Calu3 (cell line): ENCODE results near the gene COX6A2. TPM values are rescaled to one million over a fixed set of nuclear protein-coding genes. Genes with fewer than 3 reads are reported as not detected.
A peak's percentile ranks its signal among the peaks of the same experiment; 100 is the strongest.

Source experiments
- BruUV-seq: library from RNA; stranded (reverse); fragments of 400-500 nt; replicated peaks from 2 replicates; lab custom pipeline; 2021; lab: Mats Ljungman, UMichigan
- CTCF ChIA-PET: fragments of 300-600 bp; sonication (Branson Sonifier 250); formaldehyde crosslinking; loops from one replicate; lab custom pipeline; 2022; ENCODE audit warnings: antibody characterized with exemption; lab: Charles Lee
- DNase-seq: peaks from one replicate; pipeline ENCODE4 v3.0.0; 2022
- H3K27ac Mint-ChIP-seq: one replicate; pipeline ENCODE4 v1.8.0; 2022; ENCODE audit warnings: mixed read lengths; ENCODE audit not compliant: unreplicated experiment
- H3K27me3 Mint-ChIP-seq: one replicate; pipeline ENCODE4 v1.8.0; 2022; ENCODE audit warnings: mixed read lengths; ENCODE audit not compliant: unreplicated experiment
- H3K36me3 Mint-ChIP-seq: one replicate; pipeline ENCODE4 v1.8.0; 2022; ENCODE audit warnings: mild to moderate bottlenecking, moderate library complexity, mixed read lengths; ENCODE audit not compliant: insufficient read depth, unreplicated experiment
- H3K4me1 Mint-ChIP-seq: one replicate; pipeline ENCODE4 v1.8.0; 2022; ENCODE audit warnings: mild to moderate bottlenecking, low read depth, mixed read lengths; ENCODE audit not compliant: unreplicated experiment
- H3K4me3 Mint-ChIP-seq: one replicate; pipeline ENCODE4 v1.8.0; 2022; ENCODE audit warnings: mild to moderate bottlenecking, low read depth, moderate library complexity, mixed read lengths; ENCODE audit not compliant: unreplicated experiment
- H3K9me3 Mint-ChIP-seq: one replicate; pipeline ENCODE4 v1.8.0; 2022; ENCODE audit warnings: low read depth, mixed read lengths; ENCODE audit not compliant: unreplicated experiment
- intact Hi-C: fragments of 100-400 bp; cut with micrococcal nuclease; formaldehyde crosslinking; loops from one replicate; pipeline ENCODE4 v1.10.0; 2022; ENCODE audit not compliant: unreplicated experiment
- total RNA-seq: library from RNA; stranded (reverse); gene quantifications from 2 replicates; pipeline ENCODE4 v1.2.3, GENCODE V29; 2022
- TF ChIP-seq, protein P1 (sequence below): fragments of 200-600 bp; IDR thresholded peaks from one replicate; pipeline ENCODE4 v1.8.0; 2022; ENCODE audit warnings: antibody characterized with exemption; ENCODE audit not compliant: unreplicated experiment

COX6A2 gene
- total RNA-seq, 1 experiment from 2014 or later = not detected

DNA sequence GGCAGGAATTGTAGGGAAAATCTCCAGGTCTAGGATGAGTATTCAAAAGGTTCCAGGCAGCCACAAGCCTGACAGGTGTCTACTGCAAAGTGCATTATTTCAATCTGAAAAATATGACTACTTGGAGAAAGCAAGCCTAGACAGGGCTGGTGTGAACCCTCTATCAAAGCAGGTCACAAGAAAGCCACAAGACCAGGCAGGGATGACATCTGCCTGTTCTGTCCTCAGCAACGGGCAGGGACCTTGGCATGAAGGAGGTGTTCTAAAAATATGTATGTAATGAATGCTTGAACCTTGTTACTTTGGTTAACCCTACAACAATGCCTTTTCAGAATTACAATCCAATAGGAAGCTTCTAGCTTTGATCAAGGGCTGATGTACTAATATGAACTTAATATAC, 1.2 kb upstream of the COX6A2 start:
- Mint-ChIP-seq H3K36me3 (peaks cover 5% of the 10 kb centered on the region), H3K27ac (no peak overlapping the region), H3K4me1 (no peaks in the 10 kb centered on the region), H3K4me3 (no peak overlapping the region), H3K27me3 (peaks cover 51% of the 10 kb centered on the region), H3K9me3 (peaks cover 2% of the 10 kb centered on the region)
- no peak for DNase-seq
- TF ChIP-seq, protein P1, sequence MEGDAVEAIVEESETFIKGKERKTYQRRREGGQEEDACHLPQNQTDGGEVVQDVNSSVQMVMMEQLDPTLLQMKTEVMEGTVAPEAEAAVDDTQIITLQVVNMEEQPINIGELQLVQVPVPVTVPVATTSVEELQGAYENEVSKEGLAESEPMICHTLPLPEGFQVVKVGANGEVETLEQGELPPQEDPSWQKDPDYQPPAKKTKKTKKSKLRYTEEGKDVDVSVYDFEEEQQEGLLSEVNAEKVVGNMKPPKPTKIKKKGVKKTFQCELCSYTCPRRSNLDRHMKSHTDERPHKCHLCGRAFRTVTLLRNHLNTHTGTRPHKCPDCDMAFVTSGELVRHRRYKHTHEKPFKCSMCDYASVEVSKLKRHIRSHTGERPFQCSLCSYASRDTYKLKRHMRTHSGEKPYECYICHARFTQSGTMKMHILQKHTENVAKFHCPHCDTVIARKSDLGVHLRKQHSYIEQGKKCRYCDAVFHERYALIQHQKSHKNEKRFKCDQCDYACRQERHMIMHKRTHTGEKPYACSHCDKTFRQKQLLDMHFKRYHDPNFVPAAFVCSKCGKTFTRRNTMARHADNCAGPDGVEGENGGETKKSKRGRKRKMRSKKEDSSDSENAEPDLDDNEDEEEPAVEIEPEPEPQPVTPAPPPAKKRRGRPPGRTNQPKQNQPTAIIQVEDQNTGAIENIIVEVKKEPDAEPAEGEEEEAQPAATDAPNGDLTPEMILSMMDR = no peak
- intact Hi-C loops = no loop called here
- CTCF ChIA-PET = interaction anchor here (0.5 kb wide), 1 partner anchor 157 kb away, joined by 5 read pairs; no protein-coding TSS in a partner anchor
- no TSS peak for BruUV-seq

DNA sequence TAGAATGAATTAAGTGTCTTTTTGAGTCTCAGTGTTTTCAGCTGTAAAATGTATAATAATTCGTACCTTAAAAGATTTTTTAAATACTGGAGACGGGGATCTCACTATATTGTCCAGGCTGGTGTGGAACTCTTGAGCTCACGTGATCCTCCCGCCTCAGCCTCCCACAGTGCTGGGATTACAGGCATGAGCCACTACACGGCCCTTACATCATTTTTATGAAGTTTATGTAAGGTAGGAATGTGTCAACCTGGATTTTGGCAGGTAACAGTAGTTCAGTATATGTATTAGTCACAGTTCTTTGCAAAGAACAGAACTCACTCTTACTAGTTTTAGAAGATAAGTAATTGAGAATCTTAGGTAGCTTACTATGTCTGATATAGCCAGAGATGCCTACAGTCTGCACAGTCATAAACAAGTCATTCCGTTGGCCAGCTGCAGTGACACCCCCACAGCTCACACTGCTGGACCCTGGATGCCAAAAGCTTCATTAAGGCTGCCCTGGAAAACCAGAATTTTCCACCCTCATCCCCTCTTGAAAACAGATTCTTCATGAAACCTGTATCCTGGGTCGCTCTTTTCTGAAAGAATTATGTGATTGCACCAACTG, 583 bp upstream of the COX6A2 start:
- intact Hi-C loops = no loop called here
- CTCF ChIA-PET = interaction anchor here (0.5 kb wide), 1 partner anchor 156 kb away, joined by 5 read pairs; no protein-coding TSS in a partner anchor
- BruUV-seq = no TSS peak
- peaks cover 2% of the 10 kb centered on the region for H3K9me3 Mint-ChIP-seq
- peaks cover 7% of the 10 kb centered on the region for H3K36me3 Mint-ChIP-seq
- peaks cover 57% of the 10 kb centered on the region for H3K27me3 Mint-ChIP-seq
- DNase-seq = no peak
- H3K27ac Mint-ChIP-seq = no peak overlapping the region
- TF ChIP-seq, protein P1 = no peak
- H3K4me3 Mint-ChIP-seq = no peak overlapping the region
- no peaks in the 10 kb centered on the region for H3K4me1 Mint-ChIP-seq

DNA sequence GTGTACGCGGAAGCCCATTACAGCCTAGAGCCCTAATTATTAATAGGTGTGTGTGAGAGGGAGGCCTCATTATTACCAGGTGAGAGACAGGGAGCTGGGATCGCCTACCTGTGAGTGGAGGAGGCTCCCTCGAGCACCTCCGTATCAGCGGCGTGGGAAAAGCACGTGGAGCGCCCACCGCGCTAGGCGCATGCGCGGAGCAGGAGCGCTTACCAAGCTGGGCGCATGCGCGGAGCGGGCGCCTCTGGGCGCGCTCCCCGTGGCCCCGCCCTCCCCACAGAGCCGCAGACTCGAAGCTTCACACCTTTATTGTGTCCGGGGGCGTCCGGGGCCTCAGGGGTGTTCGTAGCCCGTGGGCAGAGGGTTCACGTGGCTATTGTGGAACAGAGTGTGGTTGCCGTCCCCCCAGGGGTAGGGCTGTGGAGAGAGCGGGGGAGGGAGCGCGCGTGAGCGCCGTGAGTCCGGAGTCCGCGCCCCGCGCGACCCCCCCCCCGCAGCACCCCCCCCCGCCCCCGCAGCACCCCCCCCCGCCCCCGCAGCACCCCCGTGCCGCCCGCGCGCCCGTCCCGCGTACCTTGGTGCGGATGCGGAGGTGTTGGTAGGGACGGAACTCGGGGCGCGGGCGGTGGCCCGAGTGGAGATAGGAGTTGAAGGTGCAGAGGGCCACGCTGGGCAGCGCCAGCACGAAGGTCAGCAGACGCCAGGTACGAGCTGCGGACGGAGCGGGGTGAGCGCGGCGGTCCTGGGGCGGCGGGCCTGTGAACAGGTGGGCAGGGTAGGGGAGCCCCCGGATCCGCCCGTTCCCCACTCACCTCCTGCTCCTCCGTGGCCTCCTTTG, 500 bp downstream of the COX6A2 start:
- CTCF ChIA-PET = no interaction called here
- no TSS peak for BruUV-seq
- H3K9me3 Mint-ChIP-seq = peaks cover 2% of the 10 kb centered on the region
- intact Hi-C loops = no loop called here
- no peak overlapping the region for H3K4me3 Mint-ChIP-seq
- peak; percentile 18 for DNase-seq
- peaks cover 68% of the 10 kb centered on the region for H3K27me3 Mint-ChIP-seq
- H3K4me1 Mint-ChIP-seq = no peaks in the 10 kb centered on the region
- peaks cover 9% of the 10 kb centered on the region for H3K36me3 Mint-ChIP-seq
- H3K27ac Mint-ChIP-seq = no peak overlapping the region
- TF ChIP-seq, protein P1 = no peak

DNA sequence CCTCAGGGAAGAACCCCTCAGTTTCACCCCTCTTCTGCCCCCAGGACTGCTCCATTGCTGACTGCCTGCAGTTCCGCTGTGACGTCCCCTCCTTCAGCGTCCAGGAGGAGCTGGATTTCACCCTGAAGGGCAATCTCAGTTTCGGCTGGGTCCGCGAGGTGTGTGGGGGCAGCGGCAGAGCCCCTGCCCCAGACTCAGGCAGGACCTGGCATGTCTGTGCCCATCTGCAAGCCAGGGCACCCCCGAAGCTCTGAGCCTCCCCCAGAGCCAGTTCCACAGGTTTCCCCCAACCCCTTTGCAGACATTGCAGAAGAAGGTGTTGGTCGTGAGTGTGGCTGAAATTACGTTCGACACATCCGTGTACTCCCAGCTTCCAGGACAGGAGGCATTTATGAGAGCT, 4.4 kb downstream of the COX6A2 start:
- H3K36me3 Mint-ChIP-seq = peaks cover 9% of the 10 kb centered on the region
- H3K27me3 Mint-ChIP-seq = peaks cover 60% of the 10 kb centered on the region
- DNase-seq = no peak
- no peak overlapping the region for H3K4me3 Mint-ChIP-seq
- H3K9me3 Mint-ChIP-seq = peaks cover 2% of the 10 kb centered on the region
- H3K27ac Mint-ChIP-seq = no peak overlapping the region
- TF ChIP-seq, protein P1 = no peak
- no TSS peak for BruUV-seq
- CTCF ChIA-PET = no interaction called here
- intact Hi-C loops = no loop called here
- no peaks in the 10 kb centered on the region for H3K4me1 Mint-ChIP-seq
